Left lung (tissue), 10 donors: ENCODE data around the gene SPEG. TPM values are rescaled to one million over a fixed set of nuclear protein-coding genes. Genes with fewer than 3 reads are reported as not detected.

Source experiments
- ATAC-seq: fragments of 200-7000 bp; cut with Tn5 transposase; one replicate; pipeline ENCODE4 v1.9.1; 2020; ENCODE audit warnings: moderate library complexity
- DNase-seq, 4 donors: peaks; one replicate each; pipeline ENCODE4 v3.0.0-alpha.2; 2013 to 2020
- H3K27ac ChIP-seq, 2 donors: fragments of 200-600 bp; sonication (generic) in 1 of 2; one replicate each; pipeline versions ENCODE4 v1.5.0 to v1.8.0; 2020 to 2021
- H3K27me3 ChIP-seq, 2 donors: fragments of 200-600 bp; sonication (generic) in 1 of 2; one replicate each; pipeline versions ENCODE4 v1.5.0 to v1.8.0; 2020 to 2021
- H3K36me3 ChIP-seq, 2 donors: fragments of 200-600 bp; sonication (generic) in 1 of 2; one replicate each; pipeline versions ENCODE4 v1.5.0 to v1.8.0; 2020 to 2021
- H3K4me1 ChIP-seq, 2 donors: fragments of 200-600 bp; one replicate each; pipeline ENCODE4 v1.8.0; 2021
- H3K4me3 ChIP-seq, 2 donors: fragments of 200-600 bp; sonication (generic) in 1 of 2; one replicate each; pipeline versions ENCODE4 v1.5.0 to v1.8.0; 2020 to 2021; ENCODE audit warnings: mild to moderate bottlenecking in 1 of 2
- H3K9me3 ChIP-seq, 2 donors: fragments of 200-600 bp; sonication (generic) in 1 of 2; one replicate each; pipeline versions ENCODE4 v1.5.0 to v1.8.0; 2020 to 2021
- intact Hi-C, 2 donors: fragments of 100-400 bp; cut with DNase I; formaldehyde crosslinking; loops; one replicate each; pipeline versions ENCODE4 v1.11.2 to v1.14.2; 2022
- polyA plus RNA-seq, 6 donors: library from polyadenylated mRNA; unstranded; fragments of 120-200 nt; gene quantifications; one replicate each; pipeline ENCODE4 v1.2.1, GENCODE V29; 2013; ENCODE audit not compliant: insufficient read length in 6 of 6
- total RNA-seq, 2 donors: library from RNA; stranded (reverse); fragmentation: NEBNext Ultra II Directional; extraction: Animal tissue kit (Norgen Biotek cat#: 25700); gene quantifications; one replicate each; pipeline ENCODE4 v1.2.1, GENCODE V29; 2021
- TF ChIP-seq, protein P1 (sequence below), 2 donors: fragments of 200-600 bp; sonication (generic) in 1 of 2; IDR thresholded peaks; one replicate each; pipeline versions ENCODE4 v1.5.0 to v1.8.0; 2021; ENCODE audit warnings: antibody characterized with exemption in 2 of 2
- donor health status: DM: no; HTN: yes; CAD: no.
- donor health status: DM: no; HTN: no; CAD: no.

The SPEG gene
- total and polyA plus RNA-seq, 8 donors = 7.3 to 34.2 (median 25.1) TPM

DNA sequence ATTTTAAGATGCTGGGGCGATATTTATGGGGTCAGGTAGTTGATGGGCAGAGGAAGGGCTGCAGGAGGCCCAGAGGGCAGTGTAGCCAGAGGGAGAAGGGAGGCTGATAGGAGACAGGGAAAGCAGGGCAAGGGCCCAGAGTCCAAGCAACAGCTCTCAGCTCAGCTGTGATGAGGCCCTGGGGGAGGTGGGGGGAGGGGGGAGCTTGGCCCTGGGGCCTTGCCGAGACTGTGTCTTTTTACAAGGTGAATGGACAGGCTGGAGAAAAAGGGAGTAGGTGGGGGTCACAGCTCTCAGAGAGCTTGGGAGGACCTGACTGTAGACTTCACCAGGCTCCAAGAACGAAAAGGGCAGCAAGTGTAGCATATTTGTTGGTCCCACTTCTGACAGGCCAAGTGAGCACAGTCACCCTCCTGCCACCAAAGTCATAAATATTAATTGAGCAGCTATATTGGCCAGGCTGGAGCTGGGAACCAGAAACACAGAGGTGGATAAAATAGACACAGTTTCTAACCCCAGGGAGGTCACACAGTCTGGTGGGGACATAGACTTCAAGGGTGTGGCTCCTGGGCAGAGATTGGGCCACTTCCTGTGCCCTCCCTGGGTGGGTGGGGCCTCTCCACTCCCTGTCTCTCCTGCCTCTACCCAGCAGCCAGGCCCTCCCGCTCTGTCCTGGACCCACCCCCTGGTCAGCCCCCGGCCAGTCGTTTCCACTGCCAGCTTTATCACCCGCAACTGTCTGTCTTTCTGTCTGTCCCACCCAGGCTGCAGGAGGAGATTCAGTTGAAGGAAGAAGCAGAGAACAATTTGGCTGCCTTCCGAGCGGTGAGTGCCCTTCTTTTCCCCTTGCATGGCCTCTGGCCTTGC lies 15.1 kb upstream of the SPEG start:
- ATAC-seq (peak; percentile 12), DNase-seq (no peak)
- Histone ChIP-seq H3K4me3 (no peak overlapping the region), H3K9me3 (no peaks in the 10 kb centered on the region), H3K36me3 (no peaks in the 10 kb centered on the region), H3K4me1 (peaks cover 0 to 14% of the 10 kb centered on the region in 2 donors), H3K27me3 (peaks cover 14 to 66% of the 10 kb centered on the region in 2 donors), H3K27ac (no peak overlapping the region)
- intact Hi-C loops = no loop called here
- TF ChIP-seq, protein P1, sequence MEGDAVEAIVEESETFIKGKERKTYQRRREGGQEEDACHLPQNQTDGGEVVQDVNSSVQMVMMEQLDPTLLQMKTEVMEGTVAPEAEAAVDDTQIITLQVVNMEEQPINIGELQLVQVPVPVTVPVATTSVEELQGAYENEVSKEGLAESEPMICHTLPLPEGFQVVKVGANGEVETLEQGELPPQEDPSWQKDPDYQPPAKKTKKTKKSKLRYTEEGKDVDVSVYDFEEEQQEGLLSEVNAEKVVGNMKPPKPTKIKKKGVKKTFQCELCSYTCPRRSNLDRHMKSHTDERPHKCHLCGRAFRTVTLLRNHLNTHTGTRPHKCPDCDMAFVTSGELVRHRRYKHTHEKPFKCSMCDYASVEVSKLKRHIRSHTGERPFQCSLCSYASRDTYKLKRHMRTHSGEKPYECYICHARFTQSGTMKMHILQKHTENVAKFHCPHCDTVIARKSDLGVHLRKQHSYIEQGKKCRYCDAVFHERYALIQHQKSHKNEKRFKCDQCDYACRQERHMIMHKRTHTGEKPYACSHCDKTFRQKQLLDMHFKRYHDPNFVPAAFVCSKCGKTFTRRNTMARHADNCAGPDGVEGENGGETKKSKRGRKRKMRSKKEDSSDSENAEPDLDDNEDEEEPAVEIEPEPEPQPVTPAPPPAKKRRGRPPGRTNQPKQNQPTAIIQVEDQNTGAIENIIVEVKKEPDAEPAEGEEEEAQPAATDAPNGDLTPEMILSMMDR (IDR thresholded peaks at IDR 0.05) = no peak

DNA sequence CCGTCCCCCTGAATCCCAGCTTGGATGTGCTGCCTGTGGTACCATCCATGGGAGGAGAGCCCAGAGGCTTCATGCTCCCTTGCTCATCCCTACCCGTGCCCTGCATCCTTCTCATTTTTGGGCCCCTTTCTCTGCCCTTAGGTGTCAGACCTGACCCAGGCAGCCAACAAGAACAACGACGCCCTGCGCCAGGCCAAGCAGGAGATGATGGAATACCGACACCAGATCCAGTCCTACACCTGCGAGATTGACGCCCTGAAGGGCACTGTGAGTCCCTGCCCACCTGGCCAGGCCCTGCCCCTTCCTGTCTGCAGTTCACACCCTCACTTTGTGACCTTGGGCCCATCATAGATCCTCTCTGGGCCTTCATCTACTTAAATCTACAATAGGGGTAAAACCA lies 14.0 kb upstream of the SPEG start:
- DNase-seq = no peak
- H3K36me3 ChIP-seq = no peaks in the 10 kb centered on the region
- peaks cover 0 to 14% of the 10 kb centered on the region in 2 donors for H3K4me1 ChIP-seq
- no peak overlapping the region for H3K4me3 ChIP-seq
- H3K27ac ChIP-seq = no peak overlapping the region
- intact Hi-C loops = no loop called here
- no peak for ATAC-seq
- TF ChIP-seq, protein P1 (IDR thresholded peaks at IDR 0.05) = no peak
- peaks cover 14 to 74% of the 10 kb centered on the region in 2 donors for H3K27me3 ChIP-seq
- no peaks in the 10 kb centered on the region for H3K9me3 ChIP-seq

DNA sequence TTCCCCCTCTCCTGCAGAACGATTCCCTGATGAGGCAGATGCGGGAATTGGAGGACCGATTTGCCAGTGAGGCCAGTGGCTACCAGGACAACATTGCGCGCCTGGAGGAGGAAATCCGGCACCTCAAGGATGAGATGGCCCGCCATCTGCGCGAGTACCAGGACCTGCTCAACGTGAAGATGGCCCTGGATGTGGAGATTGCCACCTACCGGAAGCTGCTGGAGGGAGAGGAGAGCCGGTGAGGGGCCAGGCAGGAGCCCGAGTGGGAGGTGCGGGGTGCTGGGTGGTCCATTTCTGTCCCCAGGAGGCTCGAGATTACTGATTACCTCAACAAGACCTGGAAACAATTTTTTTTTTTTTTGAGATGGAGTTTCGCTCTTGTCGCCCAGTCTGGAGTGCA lies 13.3 kb upstream of the SPEG start:
- TF ChIP-seq, protein P1 (IDR thresholded peaks at IDR 0.05) = no peak
- no peak overlapping the region for H3K27ac ChIP-seq
- ATAC-seq = no peak
- intact Hi-C loops = no loop called here
- no peak for DNase-seq
- no peaks in the 10 kb centered on the region for H3K9me3 ChIP-seq
- H3K27me3 ChIP-seq = peaks cover 14 to 74% of the 10 kb centered on the region in 2 donors
- H3K36me3 ChIP-seq = no peaks in the 10 kb centered on the region
- H3K4me1 ChIP-seq = peaks cover 0 to 14% of the 10 kb centered on the region in 2 donors
- H3K4me3 ChIP-seq = no peak overlapping the region

DNA sequence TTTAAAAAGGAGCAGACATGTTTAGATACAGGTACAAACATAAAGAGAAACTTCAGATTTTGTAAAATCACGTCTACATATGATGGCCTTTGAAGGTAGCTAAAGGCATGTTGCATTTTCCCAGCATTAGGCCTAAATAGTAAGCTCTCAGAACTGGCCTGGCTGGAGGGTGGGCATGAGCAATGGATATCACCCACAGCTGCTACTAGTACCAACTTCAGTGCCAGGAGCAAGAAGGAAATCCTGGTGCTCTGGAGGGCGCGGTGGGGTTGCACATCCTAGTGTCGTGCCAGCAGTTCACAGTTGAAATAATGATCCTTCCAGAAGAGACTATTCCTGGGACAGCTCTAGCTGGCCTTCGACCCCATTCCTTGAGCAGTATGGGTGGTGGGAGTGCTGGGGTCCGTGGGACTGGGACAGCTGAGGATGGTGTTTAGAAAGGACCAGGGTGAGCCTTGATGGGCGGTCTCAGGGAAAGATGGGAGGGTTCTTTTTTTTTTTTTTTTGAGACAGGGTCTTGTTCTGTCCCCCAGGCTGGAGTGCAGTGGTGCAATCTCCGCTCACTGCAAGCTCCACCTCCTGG lies 11.6 kb upstream of the SPEG start:
- TF ChIP-seq, protein P1 (IDR thresholded peaks at IDR 0.05) = no peak
- Histone ChIP-seq H3K27me3 (peaks cover 14 to 62% of the 10 kb centered on the region in 2 donors), H3K4me3 (no peak overlapping the region), H3K4me1 (peaks cover 0 to 7% of the 10 kb centered on the region in 2 donors), H3K9me3 (no peaks in the 10 kb centered on the region), H3K36me3 (no peaks in the 10 kb centered on the region), H3K27ac (no peak overlapping the region)
- DNase-seq (no peak), ATAC-seq (no peak)
- intact Hi-C loops = no loop called here

DNA sequence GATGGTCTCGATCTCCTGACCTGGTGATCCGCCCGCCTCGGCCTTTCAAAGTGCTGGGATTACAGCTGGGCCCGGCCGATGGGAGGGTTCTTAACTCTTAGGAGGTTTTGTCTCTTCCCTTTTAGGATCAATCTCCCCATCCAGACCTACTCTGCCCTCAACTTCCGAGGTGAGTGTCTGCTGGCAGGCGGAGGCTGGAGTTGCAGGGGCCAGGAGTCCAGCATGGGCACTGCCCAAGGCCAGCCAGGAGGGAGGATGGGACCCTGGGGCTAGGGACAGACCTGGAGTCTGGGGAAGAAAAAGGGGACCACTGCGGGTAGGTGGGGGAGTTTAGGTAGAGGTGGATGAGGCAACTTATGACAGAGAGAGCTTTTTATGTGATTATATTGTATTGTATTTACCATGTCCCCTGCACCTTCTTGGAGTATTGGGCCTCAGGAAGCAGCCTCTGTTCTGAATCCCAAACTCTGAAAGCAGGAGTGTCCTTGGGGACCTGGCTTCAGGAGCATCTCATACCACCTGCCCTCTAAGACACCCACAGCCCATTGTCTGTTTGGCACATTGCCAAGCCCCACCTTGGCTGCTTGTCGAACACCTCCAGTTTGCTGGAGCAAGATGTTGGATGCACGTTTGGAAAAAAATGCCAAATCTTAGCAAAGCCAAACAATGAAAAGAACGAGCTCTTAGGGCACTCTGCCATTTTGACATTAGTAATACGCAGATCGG lies 10.8 kb upstream of the SPEG start:
- no peak overlapping the region for H3K27ac ChIP-seq
- TF ChIP-seq, protein P1 (IDR thresholded peaks at IDR 0.05) = no peak
- DNase-seq (no peak), ATAC-seq (no peak)
- intact Hi-C loops = no loop called here
- no peak overlapping the region for H3K4me3 ChIP-seq
- no peaks in the 10 kb centered on the region for H3K36me3 ChIP-seq
- H3K9me3 ChIP-seq = no peaks in the 10 kb centered on the region
- peaks cover 6 to 54% of the 10 kb centered on the region in 2 donors for H3K27me3 ChIP-seq
- H3K4me1 ChIP-seq = no peaks in the 10 kb centered on the region
